HG02759 (cell line): ENCODE measurements around the gene RB1.

Experiments used
- ATAC-seq: cut with Tn5 transposase; IDR thresholded peaks from one replicate; pipeline ENCODE4 v1.9.1; 2021; ENCODE audit warnings: mild to moderate bottlenecking, moderate library complexity; ENCODE audit not compliant: unreplicated experiment

The RB1 gene

DNA sequence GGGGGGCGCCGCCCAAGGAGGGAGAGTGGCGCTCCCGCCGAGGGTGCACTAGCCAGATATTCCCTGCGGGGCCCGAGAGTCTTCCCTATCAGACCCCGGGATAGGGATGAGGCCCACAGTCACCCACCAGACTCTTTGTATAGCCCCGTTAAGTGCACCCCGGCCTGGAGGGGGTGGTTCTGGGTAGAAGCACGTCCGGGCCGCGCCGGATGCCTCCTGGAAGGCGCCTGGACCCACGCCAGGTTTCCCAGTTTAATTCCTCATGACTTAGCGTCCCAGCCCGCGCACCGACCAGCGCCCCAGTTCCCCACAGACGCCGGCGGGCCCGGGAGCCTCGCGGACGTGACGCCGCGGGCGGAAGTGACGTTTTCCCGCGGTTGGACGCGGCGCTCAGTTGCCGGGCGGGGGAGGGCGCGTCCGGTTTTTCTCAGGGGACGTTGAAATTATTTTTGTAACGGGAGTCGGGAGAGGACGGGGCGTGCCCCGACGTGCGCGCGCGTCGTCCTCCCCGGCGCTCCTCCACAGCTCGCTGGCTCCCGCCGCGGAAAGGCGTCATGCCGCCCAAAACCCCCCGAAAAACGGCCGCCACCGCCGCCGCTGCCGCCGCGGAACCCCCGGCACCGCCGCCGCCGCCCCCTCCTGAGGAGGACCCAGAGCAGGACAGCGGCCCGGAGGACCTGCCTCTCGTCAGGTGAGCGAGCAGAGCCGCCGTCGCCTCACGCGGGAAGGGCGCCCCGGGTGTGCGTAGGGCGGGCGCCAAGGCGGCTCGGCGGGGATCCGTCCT is at the start of gene RB1:
RB1 (plus strand) TSS at position 393 of the 784 bp plus-strand sequence; CDS start at position 555, 162 bp downstream.
- peak; percentile 87 for ATAC-seq

DNA sequence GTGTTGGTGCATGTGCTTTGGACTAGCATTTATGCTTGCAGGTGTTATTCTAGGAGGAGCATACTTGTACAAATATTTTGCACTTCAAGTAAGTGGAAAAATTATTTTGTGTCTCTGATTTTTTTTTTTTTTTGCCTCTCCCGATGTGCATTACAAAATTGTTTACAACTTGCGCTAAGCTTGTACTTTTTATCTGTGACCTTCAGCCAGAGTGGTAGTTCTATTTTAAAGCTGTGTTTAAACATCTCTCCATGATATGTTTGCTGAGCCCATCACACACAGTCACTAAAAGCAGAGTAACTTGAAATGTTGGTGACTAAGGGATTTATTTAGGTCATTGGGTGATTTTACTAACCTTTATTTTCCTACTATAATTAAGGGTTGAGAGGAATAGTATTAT is 49.7 kb upstream of the RB1 start:
- ATAC-seq = no peak

DNA sequence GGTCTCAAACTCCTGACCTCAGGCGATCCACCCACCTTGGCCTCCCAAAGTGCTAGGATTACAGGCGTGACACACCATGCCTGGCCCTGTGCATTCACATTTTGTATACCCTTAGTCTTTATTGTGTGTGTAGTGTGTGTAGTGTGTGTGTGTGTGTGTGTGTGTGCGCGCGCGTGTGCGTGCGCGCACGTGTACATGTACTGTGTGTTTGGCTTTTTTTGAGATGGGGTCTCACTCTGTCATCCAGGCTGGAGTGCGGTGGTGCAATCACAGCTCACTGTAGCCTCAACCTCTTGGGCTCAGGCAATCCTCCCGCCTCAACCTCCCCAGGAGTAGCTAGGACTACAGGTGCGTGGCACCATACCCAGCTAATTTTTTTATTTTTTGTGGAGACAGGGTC is 48.5 kb upstream of the RB1 start:
- ATAC-seq = no peak

DNA sequence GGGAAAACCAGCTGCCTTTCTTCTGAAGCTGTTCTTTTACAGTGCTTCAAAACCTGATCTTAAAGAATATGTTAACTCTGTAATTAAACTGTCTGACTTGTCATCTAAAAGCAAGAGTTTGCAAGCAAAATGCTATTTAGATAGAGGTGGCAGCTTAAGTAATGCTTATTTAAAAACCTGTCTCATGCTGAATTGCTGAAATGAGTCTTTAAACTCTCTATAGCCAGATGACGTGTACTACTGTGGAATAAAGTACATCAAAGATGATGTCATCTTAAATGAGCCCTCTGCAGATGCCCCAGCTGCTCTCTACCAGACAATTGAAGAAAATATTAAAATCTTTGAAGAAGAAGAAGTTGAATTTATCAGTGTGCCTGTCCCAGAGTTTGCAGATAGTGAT is 47.6 kb upstream of the RB1 start:
- ATAC-seq = no peak

DNA sequence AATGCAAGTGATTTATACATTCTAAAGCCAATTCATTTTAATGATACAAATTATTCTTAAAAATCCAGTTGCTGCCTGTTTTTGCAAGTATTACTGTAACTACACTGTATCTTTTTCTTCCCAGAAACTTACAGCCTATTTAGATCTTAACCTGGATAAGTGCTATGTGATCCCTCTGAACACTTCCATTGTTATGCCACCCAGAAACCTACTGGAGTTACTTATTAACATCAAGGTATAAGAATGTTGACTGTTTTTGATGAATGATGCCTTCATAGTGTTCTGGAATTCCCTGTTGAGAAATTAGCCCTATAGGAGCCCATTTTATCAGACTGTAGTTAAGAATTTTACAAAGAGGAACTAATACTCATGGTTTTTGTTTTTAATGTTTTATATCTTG is 45.5 kb upstream of the RB1 start:
- no peak for ATAC-seq

DNA sequence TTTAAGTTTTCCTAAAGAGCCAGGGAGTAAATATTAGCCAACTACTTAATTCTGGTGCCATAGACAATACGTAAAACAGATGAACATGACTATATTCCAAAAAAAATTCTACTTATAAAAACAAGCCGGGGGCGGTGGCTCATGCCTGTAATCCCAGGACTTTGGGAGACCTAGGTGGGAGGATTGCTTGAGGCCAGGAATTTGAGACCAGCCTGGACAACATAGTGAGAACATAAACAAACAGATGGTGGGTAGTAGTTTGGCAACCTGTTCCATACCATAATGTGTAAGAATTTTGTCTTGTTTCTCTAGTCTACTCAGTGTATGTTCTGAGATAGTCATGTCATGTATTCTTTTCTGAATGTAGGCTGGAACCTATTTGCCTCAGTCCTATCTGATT is 45.1 kb upstream of the RB1 start:
- ATAC-seq = no peak

DNA sequence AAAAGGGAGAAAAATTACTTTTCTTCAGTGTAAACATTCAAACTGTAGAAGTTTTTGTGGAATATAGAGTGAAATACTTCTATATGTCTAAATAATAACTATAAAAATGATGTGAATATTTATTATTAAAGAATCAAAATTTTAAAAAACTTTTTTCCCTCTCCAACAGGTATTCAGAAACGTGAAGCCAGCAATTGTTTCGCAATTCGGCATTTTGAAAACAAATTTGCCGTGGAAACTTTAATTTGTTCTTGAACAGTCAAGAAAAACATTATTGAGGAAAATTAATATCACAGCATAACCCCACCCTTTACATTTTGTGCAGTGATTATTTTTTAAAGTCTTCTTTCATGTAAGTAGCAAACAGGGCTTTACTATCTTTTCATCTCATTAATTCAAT is 42.6 kb upstream of the RB1 start:
- ATAC-seq = no peak

DNA sequence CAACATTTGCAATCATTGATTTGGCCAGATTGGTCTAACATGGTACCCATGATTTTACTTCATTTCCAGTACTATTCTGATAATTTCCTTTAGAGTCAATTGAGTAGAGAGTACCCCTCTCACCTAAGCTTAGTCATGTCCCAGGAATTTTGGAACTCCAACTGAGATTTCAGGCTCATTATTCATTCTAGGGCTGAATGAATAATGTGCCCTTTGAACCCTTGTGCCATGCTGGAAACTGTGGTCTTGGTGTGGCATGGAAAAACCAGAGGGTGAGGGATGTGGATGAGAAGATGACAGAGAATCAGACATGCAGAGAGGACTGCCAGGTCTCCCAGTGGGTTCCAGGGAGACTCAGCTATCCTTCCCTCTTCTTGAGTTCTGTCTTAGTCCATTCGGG is 40.4 kb upstream of the RB1 start:
- no peak for ATAC-seq

DNA sequence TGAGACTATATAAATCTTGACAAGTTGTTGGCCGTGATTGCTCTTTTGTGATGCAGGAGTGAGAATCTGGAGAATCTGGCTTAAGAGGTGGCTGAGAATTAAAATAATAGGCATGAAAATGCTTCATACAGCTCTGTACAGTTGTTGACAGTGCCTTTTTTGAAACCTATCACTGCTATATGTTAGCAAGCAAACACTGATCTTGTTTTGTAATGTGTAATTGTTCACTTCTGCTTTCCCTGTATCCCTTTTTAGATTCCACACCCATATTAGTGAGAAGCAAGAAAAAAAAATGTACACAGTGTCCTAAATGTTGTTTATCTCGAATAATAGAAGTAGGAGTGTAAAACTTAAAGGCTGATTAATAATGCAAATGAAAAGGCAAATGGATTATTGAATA is 39.5 kb upstream of the RB1 start:
- ATAC-seq = no peak

DNA sequence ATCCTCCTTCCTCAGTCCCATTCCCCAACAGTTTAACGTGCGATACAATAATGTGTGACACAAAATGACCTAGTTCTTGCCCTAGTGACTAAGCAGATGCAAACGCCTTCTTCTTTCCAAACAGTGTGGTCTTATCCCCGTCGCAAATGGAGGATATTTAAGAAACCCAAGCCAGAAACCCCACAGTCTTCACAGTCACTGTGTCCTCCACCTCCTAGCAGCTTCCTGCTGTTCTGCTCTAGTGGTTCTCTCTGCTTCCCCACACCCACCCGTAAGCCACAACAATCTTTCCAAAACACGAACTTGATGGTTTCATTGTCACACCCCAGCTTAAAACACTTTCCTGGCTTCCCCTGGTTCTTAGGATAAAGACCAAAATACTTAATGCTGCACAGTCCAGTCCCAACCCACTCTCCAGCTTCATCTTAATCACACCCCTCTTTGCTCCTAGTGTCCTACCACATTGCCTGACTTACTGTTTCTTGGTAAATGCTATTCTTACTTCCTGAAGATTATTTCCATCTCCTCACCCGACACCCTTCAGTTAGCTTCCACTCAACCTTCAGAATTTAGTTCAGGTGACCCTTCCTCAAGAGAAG is 38.2 kb upstream of the RB1 start:
- peak; percentile 72 for ATAC-seq

DNA sequence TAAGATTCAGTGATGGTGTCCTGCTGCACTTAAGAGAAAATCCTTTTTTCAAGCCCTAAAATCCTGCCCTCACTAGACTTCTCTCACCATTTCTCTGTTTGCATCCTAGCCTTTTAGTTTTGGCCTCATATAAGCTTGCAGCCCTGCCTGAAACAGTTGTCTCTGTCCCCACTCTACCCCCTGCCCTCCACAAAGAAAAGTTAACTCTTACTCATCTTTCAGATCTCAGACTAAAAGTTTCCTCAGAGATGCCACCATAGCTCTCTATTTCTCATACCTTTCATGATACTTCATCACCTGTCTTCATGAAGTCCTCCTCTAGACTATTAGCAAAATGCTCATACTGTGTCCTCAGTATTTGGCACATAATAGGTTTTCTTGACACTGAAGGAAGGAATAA is 37.4 kb upstream of the RB1 start:
- ATAC-seq = no peak

DNA sequence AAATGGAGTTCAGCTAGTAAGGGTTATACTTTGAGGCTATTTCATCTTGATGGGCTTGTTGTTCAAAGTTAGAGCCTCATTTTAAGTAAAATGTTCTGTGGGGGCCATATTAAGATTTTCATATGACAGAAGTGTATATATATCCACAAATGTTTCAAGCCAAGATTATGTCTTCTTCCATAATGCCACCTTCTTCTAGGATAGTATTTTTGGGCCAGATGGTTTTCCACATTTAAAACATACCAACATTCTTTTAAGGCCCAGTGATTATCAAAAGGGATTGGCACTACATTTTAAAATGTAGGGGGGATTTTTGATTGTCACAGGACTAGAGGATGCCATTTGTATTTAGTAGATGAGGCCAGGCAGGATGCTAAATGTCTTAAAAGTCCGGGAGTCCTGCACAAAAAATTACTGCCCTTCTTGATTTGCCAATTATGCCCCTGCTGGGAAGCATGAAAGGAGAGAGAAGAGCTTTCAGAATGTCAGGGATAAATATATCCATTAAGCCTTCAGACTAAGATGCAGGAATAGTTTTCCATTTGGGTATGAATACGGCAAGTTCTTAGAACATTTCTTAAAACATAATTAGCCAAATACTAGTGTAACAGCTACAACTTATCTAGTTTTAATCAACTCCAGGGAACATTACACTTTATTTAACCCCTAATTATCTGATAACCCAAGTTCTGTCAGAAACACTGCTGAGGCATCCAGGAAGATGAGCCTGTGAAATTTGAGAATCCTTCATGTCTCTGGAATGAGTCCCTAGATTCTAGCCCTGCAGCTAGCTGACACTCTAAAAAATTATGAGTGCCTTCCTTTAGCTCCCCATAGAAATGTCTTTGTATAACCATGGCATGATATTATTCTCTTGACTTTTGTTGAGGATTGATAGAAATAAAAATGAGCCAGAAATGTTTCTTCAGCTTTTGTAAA is 36.6 kb upstream of the RB1 start:
- ATAC-seq = no peak

DNA sequence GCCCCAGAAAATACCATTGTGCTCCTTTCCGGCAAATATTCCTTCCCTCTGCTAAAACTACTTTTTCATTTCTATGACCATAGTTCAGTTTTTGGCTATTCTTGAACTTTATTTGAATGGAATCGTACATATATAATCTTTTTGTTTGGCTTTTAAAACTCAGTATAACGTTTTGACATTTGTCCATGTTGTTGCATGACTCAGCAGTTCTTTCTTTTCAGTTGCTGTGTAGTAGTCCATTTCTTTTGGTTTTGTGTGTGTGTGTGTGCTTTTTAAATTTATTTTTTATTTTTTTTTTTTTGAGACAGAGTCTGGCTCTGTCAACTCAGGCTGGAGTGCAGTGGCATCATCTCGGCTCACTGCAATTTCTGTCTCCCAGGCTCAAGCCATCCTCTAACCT is 35.5 kb upstream of the RB1 start:
- ATAC-seq = no peak

DNA sequence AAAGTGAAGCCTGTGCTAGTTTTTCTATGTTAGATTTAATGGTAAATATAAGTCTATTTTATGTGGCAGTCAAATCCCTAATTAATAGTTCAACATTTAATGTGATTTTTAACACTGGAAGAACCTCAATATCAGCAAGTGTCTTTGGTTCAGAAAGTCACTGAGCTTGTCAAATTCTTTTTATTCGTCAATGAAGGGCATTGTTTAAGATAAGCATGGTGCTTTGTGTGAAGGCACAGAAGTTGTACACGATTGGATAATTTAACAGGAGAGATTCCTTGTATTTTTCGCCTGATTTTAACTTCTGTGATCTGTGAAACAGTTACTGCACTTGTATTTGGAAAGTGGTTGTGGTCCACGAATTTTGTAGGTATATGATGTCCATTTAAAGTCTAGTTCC is 30.2 kb upstream of the RB1 start:
- no peak for ATAC-seq

DNA sequence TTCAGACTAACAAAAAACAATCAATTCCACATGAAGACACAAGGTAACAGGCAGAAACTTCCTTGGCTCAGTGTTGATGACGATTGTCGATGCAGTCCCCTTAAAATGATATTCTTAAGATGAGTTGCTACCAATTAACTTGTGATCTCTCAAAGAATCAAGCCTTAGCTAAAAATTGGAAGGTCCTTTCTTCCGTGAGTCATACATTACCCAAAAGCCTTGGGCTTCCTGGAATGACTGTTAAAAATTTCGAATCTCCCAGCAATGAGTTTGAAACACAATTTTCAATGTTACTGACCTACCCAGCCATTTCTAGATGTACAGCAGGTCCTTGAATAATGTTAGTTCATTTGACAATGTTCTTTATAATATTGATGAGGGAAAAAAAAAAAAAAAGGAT is 28.0 kb upstream of the RB1 start:
- no peak for ATAC-seq

DNA sequence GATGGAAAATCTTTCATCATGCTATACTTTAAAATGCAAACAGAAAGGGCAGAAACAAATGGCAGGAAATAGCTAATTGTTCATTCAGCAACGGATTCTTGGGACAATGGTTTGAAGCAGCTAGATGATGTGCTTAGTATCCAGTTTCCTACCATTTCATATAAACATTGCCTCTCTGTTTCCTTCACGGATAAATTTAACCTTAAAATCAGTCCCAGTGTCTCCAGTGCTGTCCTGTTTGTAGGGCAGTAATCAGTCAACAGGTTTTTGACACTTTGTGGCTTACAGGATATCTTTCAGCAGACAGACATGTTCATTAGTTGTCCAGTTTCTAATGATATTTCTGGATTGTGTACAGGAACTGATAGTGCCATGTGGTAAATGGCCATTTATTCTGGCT is 24.7 kb upstream of the RB1 start:
- no peak for ATAC-seq

DNA sequence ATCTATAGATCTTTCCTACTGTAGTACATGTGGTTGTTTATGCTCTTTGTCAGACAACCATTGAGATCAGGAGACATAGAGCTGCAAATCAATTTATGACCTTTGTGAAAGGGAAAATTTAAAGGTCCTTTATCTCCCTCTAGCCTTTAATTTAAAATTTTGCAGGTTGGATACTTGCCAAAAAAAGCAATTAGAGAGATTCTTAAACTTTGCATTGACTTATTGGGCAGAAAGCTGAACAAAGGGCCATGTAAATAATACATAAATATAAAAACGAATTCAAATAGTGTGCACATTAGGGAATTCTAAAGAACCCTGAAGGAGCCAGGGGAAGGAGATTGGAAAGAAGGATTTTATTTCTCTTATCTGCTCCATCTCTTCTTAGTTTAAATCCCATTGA is 22.0 kb upstream of the RB1 start:
- no peak for ATAC-seq

DNA sequence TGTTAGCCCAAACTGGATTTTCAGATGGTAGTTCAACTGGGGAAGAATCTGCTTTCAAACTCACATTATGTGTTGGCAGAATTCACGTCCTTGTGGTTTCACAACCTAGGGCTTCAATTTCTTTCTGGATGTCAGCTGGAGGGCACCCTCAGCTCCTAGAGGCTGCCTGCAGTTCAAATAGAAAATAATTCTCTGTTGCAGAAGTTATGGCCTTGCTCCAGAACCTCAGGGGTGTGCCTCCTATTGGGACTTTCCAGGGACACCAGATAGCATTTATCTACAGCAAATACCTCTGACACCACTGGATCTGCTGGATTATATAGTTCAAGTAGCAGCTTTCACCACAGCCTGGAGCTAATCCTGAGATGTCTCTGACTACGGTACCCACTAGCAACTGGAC is 11.8 kb upstream of the RB1 start:
- ATAC-seq = no peak

DNA sequence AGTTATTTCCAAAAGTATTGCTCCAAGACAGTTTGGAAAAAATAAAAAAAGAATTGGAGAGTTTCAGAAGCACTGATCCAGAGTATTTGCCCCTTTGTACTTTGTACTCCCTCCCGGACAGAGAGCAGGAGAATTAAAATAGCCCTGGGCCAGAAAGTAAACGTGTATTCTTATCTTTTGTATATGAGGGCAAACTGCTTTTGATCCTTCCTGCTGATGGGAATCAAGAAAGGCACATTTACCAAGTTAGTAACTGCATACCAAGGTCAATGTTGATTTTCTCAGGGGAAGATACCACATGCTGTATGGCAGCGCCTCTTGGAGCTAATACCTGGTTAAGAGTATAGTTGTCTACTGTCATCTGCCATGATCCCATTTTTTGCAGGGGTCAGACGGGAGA is 10.9 kb upstream of the RB1 start:
- no peak for ATAC-seq

DNA sequence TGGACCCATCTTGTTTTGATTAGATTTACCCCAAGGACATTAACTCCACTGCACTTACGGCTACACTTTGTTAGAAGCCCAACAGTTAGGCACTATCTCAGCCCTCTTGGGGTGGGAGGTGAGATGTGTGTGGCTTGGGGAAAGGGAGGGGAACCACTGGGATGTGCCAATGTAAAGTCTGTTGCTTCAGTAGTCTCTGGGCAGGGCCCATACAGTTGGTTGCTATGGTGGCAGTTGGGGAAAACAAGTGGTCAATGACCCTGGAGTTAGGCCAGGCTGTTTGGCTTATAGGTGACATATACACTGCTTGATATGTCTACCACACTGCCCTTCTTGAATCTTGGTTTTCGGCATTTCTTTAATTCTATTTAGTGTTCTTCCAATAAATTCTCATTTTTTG is 8.9 kb upstream of the RB1 start:
- no peak for ATAC-seq

DNA sequence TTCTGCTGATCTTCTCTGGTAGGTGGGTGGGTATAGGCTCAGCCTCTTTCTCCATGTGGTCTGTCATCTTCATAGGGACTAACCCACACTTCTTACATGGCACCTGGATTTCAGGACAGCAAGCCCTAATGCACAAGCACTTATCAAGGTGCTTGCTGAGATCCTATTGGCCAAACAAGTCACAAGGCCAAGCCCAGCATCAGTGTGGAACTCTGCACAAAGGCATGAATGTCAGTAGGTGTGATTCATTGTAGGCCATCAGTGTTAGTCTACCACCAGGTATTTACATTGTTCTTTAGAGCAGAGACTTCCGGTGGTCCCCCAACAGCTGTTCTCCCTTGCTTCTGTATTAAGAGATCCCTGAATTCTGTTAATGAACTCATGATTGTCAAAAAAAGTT is 8.3 kb upstream of the RB1 start:
- ATAC-seq = no peak

DNA sequence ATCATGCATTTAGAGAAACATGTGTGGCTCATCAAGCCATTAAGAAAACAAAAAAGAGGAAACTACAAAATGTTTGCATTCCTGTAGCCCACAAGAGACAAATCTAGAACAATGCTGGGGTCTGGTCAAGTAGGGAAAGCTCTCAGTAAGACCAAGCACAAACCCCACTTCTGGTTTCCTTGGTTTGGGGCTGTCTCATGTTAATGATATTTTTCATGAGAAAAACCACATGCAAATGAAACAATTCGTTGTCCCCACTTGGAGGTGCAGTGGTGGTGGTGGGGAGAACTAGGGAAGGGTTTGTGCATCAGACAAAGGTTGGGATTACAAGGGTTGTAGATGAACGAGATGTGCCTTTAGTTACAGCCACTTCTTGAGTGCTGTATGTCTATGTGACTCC is 7.0 kb upstream of the RB1 start:
- ATAC-seq = no peak
